Sigmoid colon (tissue), 4 donors: Measurements from ENCODE around the gene CLIC4.
A peak's percentile ranks its signal among the peaks of the same experiment; 100 is the strongest.

Experiments used
- CTCF ChIP-seq, 4 experiments: fragments of 450-650 bp in 3 of 4; fragments of 200-600 bp in 1 of 4; IDR thresholded peaks; one replicate each; pipeline ENCODE4 v1.5.1; 2016 to 2019; ENCODE audit warnings: antibody characterized with exemption in 4 of 4, mild to moderate bottlenecking in 3 of 4, moderate library complexity in 2 of 4
- EP300 ChIP-seq, 4 donors: sonication (generic); formaldehyde crosslinking; IDR thresholded peaks; one replicate each; pipeline ENCODE4 v1.6.1; 2017; ENCODE audit warnings: antibody characterized with exemption in 4 of 4
- POLR2A ChIP-seq, 2 donors: fragments of 450-650 bp; IDR thresholded peaks; one replicate each; pipeline ENCODE4 v1.6.1; 2016; ENCODE audit warnings: antibody characterized with exemption in 2 of 2, mild to moderate bottlenecking in 2 of 2, moderate library complexity in 2 of 2
- POLR2AphosphoS5 ChIP-seq, 4 donors: sonication (generic); formaldehyde crosslinking; IDR thresholded peaks; one replicate each; pipeline ENCODE4 v1.6.1; 2017; ENCODE audit warnings: antibody characterized with exemption in 4 of 4

GRCh38 chr1:24748191-24749121 is 3.2 kb downstream of the CLIC4 start:
- TF ChIP-seq CTCF (IDR thresholded peaks at IDR 0.05) (no peak), POLR2A (IDR thresholded peaks at IDR 0.05) (no peak), POLR2AphosphoS5 (IDR thresholded peaks at IDR 0.05) (peak in 1 of 4 donors; percentile 4), EP300 (IDR thresholded peaks at IDR 0.05) (no peak)
